Fibroblast of lung (primary cell): ENCODE results near the gene TAS2R13.

ENCODE experiments used
- CTCF ChIP-seq, 2 donors: IDR thresholded peaks in 1 of 2; conservative IDR thresholded peaks in 1 of 2; 1 replicate in 1 of 2; 2 replicates in 1 of 2; pipeline ENCODE4 v1.5.1; 2011 to 2012; ENCODE audit warnings: low read length in 2 of 2, control low read depth in 1 of 2, inconsistent platforms in 1 of 2, low read depth in 1 of 2, mild to moderate bottlenecking in 1 of 2
- EZH2 ChIP-seq: IDR thresholded peaks from 2 replicates; pipeline ENCODE4 v1.5.1; 2012; ENCODE audit warnings: low read length, control low read depth, mild to moderate bottlenecking; ENCODE audit errors: missing control alignments

GRCh38 chr12:10896854-10897253 is 12.5 kb downstream of the TAS2R13 start:
- TF ChIP-seq CTCF (conservative IDR thresholded peaks at IDR 0.05 in 1 of 2, IDR thresholded peaks at IDR 0.05 in 1 of 2; ENCODE audit: low read depth in 1 of 2, low read length in 2 of 2): no peak
- no peak for TF ChIP-seq EZH2
